Measurements from ENCODE around the gene PPP1R1C.

DNA sequence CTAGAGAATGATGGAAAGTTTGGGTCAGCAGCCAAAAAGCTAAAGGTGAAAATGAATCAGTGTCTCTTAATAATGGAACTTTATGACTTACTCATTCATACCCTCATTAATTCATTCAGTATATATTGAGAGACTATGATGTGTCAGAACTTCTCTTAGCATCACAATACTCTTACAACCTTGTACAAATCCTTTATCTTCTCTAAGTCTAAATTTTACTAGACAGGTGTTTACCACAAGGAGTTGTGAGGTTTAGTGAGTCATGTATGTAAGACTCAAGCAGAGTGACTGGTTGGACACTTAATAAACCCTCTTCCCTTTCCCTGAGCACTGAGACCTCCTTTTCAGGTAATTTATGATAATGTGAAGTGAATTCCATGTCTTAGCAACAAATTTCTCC lies 129.6 kb downstream of the PPP1R1C start:
- TF ChIP-seq POLR2A (IDR thresholded peaks at IDR 0.05): no peak
- TF ChIP-seq, protein P1, sequence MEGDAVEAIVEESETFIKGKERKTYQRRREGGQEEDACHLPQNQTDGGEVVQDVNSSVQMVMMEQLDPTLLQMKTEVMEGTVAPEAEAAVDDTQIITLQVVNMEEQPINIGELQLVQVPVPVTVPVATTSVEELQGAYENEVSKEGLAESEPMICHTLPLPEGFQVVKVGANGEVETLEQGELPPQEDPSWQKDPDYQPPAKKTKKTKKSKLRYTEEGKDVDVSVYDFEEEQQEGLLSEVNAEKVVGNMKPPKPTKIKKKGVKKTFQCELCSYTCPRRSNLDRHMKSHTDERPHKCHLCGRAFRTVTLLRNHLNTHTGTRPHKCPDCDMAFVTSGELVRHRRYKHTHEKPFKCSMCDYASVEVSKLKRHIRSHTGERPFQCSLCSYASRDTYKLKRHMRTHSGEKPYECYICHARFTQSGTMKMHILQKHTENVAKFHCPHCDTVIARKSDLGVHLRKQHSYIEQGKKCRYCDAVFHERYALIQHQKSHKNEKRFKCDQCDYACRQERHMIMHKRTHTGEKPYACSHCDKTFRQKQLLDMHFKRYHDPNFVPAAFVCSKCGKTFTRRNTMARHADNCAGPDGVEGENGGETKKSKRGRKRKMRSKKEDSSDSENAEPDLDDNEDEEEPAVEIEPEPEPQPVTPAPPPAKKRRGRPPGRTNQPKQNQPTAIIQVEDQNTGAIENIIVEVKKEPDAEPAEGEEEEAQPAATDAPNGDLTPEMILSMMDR (IDR thresholded peaks at IDR 0.05): no peak
- TF ChIP-seq EP300 (IDR thresholded peaks at IDR 0.05): no peak
